Fibroblast of the conjunctiva (primary cell): ENCODE results near the gene SSTR5.

ENCODE experiments used
- DNase-seq: peaks from one replicate; pipeline ENCODE4 v3.0.0-alpha.2; 2010; ENCODE audit warnings: low read depth

Gene SSTR5

GRCh38 chr16:1054660-1055556, 17.6 kb upstream of the SSTR5 start:
- DNase-seq, result peak; percentile 23

GRCh38 chr16:1055557-1055924, 17.0 kb upstream of the SSTR5 start:
- no peak for DNase-seq

- no peak for DNase-seq
Observed at GRCh38 chr16:1056196-1056595, 16.4 kb upstream of the SSTR5 start.

GRCh38 chr16:1057252-1057932, 15.2 kb upstream of the SSTR5 start:
- no peak for DNase-seq

- no peak for DNase-seq
Observed at GRCh38 chr16:1058216-1058615, 14.3 kb upstream of the SSTR5 start.

- DNase-seq, result no peak
Observed at GRCh38 chr16:1059310-1059709, 13.2 kb upstream of the SSTR5 start.

- no peak for DNase-seq
Observed at GRCh38 chr16:1060416-1061340, 11.9 kb upstream of the SSTR5 start.

- no peak for DNase-seq
Observed at GRCh38 chr16:1061769-1062505, 10.6 kb upstream of the SSTR5 start.

GRCh38 chr16:1062895-1063294, 9.7 kb upstream of the SSTR5 start:
- no peak for DNase-seq

- DNase-seq, result no peak
Observed at GRCh38 chr16:1063728-1064127, 8.8 kb upstream of the SSTR5 start.

- no peak for DNase-seq
Observed at GRCh38 chr16:1065469-1066128, 6.9 kb upstream of the SSTR5 start.

- no peak for DNase-seq
Observed at GRCh38 chr16:1066584-1067172, 5.9 kb upstream of the SSTR5 start.

- DNase-seq, result no peak
Observed at GRCh38 chr16:1067629-1068028, 4.9 kb upstream of the SSTR5 start.

- no peak for DNase-seq
Observed at GRCh38 chr16:1068451-1068850, 4.1 kb upstream of the SSTR5 start.

GRCh38 chr16:1069154-1069553, 3.4 kb upstream of the SSTR5 start:
- DNase-seq, result no peak

GRCh38 chr16:1070084-1070863, 2.3 kb upstream of the SSTR5 start:
- DNase-seq, result no peak

GRCh38 chr16:1070864-1071408, 1.6 kb upstream of the SSTR5 start:
- DNase-seq, result no peak

GRCh38 chr16:1071561-1072225, 854 bp upstream of the SSTR5 start:
- DNase-seq, result no peak

GRCh38 chr16:1073262-1073558, 663 bp downstream of the SSTR5 start:
- no peak for DNase-seq
